ENCODE measurements around the gene PRRT1.
"Not testable (repeated sequence)": the region's sequence is repeated elsewhere in the genome, so short reads cannot be mapped to it uniquely, and the experiment has no call there.

Gene PRRT1

DNA sequence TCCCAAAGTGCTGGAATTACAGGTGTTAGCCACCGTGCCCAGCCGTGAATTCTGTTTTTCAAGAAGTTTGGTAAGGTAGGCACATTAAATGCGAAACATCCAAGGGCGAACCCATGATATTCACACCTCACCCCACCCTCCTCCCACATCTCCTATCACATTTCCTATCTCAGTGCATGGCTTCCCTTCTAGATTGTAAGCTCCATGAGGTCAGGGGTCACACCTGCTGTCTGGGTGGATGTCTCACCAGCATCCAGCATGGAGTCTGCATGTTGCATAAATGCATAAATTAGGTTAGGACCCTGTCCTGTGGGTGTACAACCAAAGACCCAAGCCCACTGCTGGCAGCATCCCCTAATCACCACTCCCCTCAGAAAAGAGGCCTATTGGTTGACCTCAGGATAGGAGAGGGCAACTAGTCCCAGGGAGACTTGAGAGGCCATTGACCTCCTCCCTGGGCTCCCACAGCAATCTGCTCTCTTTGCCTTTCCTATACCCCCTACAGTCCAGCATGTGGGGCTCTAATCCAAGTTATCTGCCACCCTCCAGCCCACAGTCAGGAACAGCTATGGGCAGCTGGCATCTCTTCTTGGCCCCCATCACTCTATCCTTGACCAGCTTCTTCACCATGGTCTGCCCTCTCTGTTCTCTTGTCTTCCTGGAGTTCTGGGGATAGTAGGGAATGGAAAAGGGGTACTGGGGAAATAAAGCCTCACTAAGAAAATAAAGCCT is 4.2 kb downstream of the PRRT1 start:
- H3K4me3 ChIP-seq (ENCODE audit: insufficient read depth, low read length, poor library complexity, severe bottlenecking) = no peak overlapping the region
- H3F3A ChIP-seq (ENCODE audit: insufficient read depth) = no peaks in the 10 kb centered on the region
- H2AFZ ChIP-seq (ENCODE audit: low read depth, low read length, severe bottlenecking) = no peak overlapping the region
- TF ChIP-seq EZH2phosphoT487 (conservative IDR thresholded peaks at IDR 0.05; ENCODE audit: low read length) = no peak
- TF ChIP-seq, protein P1, sequence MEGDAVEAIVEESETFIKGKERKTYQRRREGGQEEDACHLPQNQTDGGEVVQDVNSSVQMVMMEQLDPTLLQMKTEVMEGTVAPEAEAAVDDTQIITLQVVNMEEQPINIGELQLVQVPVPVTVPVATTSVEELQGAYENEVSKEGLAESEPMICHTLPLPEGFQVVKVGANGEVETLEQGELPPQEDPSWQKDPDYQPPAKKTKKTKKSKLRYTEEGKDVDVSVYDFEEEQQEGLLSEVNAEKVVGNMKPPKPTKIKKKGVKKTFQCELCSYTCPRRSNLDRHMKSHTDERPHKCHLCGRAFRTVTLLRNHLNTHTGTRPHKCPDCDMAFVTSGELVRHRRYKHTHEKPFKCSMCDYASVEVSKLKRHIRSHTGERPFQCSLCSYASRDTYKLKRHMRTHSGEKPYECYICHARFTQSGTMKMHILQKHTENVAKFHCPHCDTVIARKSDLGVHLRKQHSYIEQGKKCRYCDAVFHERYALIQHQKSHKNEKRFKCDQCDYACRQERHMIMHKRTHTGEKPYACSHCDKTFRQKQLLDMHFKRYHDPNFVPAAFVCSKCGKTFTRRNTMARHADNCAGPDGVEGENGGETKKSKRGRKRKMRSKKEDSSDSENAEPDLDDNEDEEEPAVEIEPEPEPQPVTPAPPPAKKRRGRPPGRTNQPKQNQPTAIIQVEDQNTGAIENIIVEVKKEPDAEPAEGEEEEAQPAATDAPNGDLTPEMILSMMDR (IDR thresholded peaks at IDR 0.05; ENCODE audit: insufficient read depth, low read length, poor library complexity, severe bottlenecking) = no peak
- H4K20me1 ChIP-seq (ENCODE audit: low read depth, low read length) = no peaks in the 10 kb centered on the region
- H3K4me2 ChIP-seq (ENCODE audit: low read depth, low read length, poor library complexity, severe bottlenecking) = no peak overlapping the region
- H3K9ac ChIP-seq (ENCODE audit: low read length) = no peak overlapping the region
- H3K79me2 ChIP-seq (ENCODE audit: insufficient read depth, low read length) = no peaks in the 10 kb centered on the region
- no peak overlapping the region for H3K27ac ChIP-seq (ENCODE audit: low read depth, low read length)
- H3K9me3 ChIP-seq (ENCODE audit: insufficient read depth, low read length) = no peaks in the 10 kb centered on the region
- no peaks in the 10 kb centered on the region for H3K27me3 ChIP-seq (ENCODE audit: low read length)
- no peaks in the 10 kb centered on the region for H3K9me2 ChIP-seq (replicated peaks; ENCODE audit: insufficient read depth, low read length)
- H3K36me3 ChIP-seq (ENCODE audit: low read length) = no peaks in the 10 kb centered on the region

DNA sequence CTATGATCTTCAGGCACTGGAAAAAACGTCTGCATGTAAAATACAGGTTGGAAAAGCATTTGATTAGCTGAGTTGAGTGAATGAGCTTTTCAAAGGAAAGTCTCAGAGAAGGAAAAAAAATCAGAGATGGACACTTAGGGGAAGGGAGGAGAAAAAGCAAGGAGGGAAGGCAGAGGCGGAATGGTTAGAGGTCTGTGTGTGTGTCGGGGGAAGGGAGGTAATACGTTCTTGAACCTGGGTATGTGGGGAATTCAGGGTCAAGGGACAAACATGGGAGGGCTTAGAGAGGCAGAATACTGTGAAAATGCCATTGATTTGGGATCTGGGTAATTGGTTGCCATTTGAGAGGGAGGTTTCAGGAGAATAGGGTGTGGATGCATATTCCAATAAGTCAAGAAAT is 5.1 kb downstream of the PRRT1 start:
- Histone ChIP-seq H3F3A (ENCODE audit: insufficient read depth) (no peaks in the 10 kb centered on the region), H3K27me3 (ENCODE audit: low read length) (no peaks in the 10 kb centered on the region), H3K9ac (ENCODE audit: low read length) (no peak overlapping the region), H4K20me1 (ENCODE audit: low read depth, low read length) (no peaks in the 10 kb centered on the region), H3K4me2 (ENCODE audit: low read depth, low read length, poor library complexity, severe bottlenecking) (no peak overlapping the region), H2AFZ (ENCODE audit: low read depth, low read length, severe bottlenecking) (no peak overlapping the region), H3K4me3 (ENCODE audit: insufficient read depth, low read length, poor library complexity, severe bottlenecking) (no peak overlapping the region), H3K9me2 (replicated peaks; ENCODE audit: insufficient read depth, low read length) (no peaks in the 10 kb centered on the region), H3K36me3 (ENCODE audit: low read length) (no peaks in the 10 kb centered on the region), H3K9me3 (ENCODE audit: insufficient read depth, low read length) (no peaks in the 10 kb centered on the region), H3K79me2 (ENCODE audit: insufficient read depth, low read length) (no peaks in the 10 kb centered on the region), H3K27ac (ENCODE audit: low read depth, low read length) (no peak overlapping the region)
- no peak for TF ChIP-seq EZH2phosphoT487 (conservative IDR thresholded peaks at IDR 0.05; ENCODE audit: low read length)
- TF ChIP-seq, protein P1 (IDR thresholded peaks at IDR 0.05; ENCODE audit: insufficient read depth, low read length, poor library complexity, severe bottlenecking) = no peak

DNA sequence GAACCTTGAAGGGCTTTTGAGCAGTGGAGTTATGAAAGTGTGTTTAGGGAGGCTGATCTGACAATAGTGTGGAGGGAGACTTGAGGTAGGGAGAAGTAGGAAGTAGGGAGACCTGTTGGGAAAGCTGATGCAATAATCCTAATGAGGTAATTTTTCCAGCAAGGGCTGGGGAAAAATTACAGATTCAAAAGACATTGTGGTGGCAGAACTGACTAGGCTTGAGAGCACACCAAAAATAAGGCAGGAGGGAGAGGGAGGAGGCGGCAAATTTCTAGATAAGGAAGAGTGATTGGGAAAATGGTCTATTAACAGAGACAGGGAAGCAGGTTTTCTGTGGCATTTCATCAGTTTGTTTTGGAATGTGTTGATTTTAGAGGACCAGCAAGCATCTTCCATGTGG is 5.5 kb downstream of the PRRT1 start:
- H3K4me2 ChIP-seq (ENCODE audit: low read depth, low read length, poor library complexity, severe bottlenecking) = no peak overlapping the region
- H3K27me3 ChIP-seq (ENCODE audit: low read length) = no peaks in the 10 kb centered on the region
- H3K79me2 ChIP-seq (ENCODE audit: insufficient read depth, low read length) = no peaks in the 10 kb centered on the region
- H3K36me3 ChIP-seq (ENCODE audit: low read length) = no peaks in the 10 kb centered on the region
- H3K4me3 ChIP-seq (ENCODE audit: insufficient read depth, low read length, poor library complexity, severe bottlenecking) = no peak overlapping the region
- H3K9ac ChIP-seq (ENCODE audit: low read length) = no peak overlapping the region
- no peaks in the 10 kb centered on the region for H3F3A ChIP-seq (ENCODE audit: insufficient read depth)
- H3K9me2 ChIP-seq (replicated peaks; ENCODE audit: insufficient read depth, low read length) = no peaks in the 10 kb centered on the region
- no peaks in the 10 kb centered on the region for H4K20me1 ChIP-seq (ENCODE audit: low read depth, low read length)
- TF ChIP-seq, protein P1 (IDR thresholded peaks at IDR 0.05; ENCODE audit: insufficient read depth, low read length, poor library complexity, severe bottlenecking) = no peak
- no peak for TF ChIP-seq EZH2phosphoT487 (conservative IDR thresholded peaks at IDR 0.05; ENCODE audit: low read length)
- H2AFZ ChIP-seq (ENCODE audit: low read depth, low read length, severe bottlenecking) = no peak overlapping the region
- H3K9me3 ChIP-seq (ENCODE audit: insufficient read depth, low read length) = no peaks in the 10 kb centered on the region
- no peak overlapping the region for H3K27ac ChIP-seq (ENCODE audit: low read depth, low read length)

DNA sequence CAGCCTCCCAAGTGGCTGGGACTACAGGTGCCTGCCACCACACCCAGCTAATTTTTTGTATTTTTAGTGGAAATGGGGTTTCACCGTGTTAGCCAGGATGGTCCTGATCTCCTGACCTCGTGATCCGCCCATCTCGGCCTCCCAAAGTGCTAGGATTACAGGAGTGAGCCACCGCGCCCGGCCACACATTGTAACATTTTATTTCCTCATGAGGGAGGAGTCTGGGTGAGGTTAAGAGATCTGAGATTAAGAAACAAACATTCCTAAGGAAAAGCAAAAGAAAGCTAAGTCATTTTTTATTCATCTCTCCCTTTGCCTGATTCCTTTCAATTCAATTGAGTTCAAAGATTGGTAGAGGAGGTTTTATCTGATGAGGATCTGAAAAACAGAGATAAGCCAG is 7.5 kb downstream of the PRRT1 start:
- H3K79me2 ChIP-seq (ENCODE audit: insufficient read depth, low read length); H3K36me3 ChIP-seq (ENCODE audit: low read length); H2AFZ ChIP-seq (ENCODE audit: low read depth, low read length, severe bottlenecking); H3K27me3 ChIP-seq (ENCODE audit: low read length); H3F3A ChIP-seq (ENCODE audit: insufficient read depth); H3K9ac ChIP-seq (ENCODE audit: low read length); H4K20me1 ChIP-seq (ENCODE audit: low read depth, low read length); H3K9me3 ChIP-seq (ENCODE audit: insufficient read depth, low read length); H3K9me2 ChIP-seq (replicated peaks; ENCODE audit: insufficient read depth, low read length); H3K4me2 ChIP-seq (ENCODE audit: low read depth, low read length, poor library complexity, severe bottlenecking); H3K4me3 ChIP-seq (ENCODE audit: insufficient read depth, low read length, poor library complexity, severe bottlenecking); H3K27ac ChIP-seq (ENCODE audit: low read depth, low read length): not testable (repeated sequence)

Measured in SU-DHL-6 (cell line).